DMS53 treated with DMSO at 0.1 percent for 48 hours (cell line): ENCODE data around the gene NPVF.

Experiments used
- DNase-seq: peaks from one replicate; lab custom pipeline; 2025; ENCODE audit not compliant: unreplicated experiment; lab: John Stamatoyannopoulos, UW

The NPVF gene

DNA sequence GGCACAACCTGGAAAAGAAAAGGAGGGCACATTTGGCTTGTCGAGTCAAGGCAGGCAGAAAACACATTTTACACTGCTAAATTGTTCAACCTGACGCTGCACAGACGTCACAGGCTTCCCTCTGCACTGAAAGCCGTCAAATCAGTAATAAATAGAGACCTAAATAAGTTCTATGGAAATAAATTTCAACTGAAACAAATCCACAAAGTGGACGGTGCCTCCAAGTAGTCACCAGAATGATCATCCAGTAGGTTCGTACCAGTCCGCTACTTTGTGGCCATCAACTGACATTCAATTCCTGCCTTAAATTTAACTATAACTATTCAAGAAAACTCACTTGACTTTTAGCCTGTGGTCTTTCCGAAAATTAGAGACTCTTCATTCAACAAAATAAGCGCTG lies 49.0 kb downstream of the NPVF start:
- no peak for DNase-seq
